ENCODE results near the gene MED12.

The MED12 gene

DNA sequence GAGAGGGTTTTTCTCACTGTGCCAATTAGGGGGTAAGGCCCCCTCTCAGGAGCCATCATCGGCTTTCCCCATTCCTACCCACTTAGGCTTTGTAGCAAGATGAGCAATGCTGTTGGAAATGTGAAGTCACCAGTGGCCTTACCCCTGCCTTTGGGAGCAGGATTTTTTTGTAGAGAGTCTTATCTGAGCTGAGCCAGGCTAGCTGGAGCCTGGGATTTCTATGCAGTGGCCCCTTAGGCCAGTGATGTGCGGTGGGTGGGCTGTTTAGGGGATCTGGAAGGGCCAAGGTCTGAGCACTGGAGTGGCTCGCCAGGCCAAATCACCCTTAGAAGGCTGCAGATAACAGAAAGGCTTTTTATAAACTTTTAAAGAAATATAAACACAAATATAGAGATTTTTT lies 16.1 kb upstream of the MED12 start:
- Histone ChIP-seq H3K4me1 (ENCODE audit: low read length) (peaks cover 15% of the 10 kb centered on the region), H3K4me2 (ENCODE audit: low read length) (no peak overlapping the region), H4K20me1 (ENCODE audit: insufficient read depth, low read length) (no peaks in the 10 kb centered on the region), H3K27me3 (ENCODE audit: low read depth, low read length) (no peaks in the 10 kb centered on the region), H3K9ac (ENCODE audit: low read length) (no peak overlapping the region), H3K9me3 (ENCODE audit: insufficient read depth, low read length) (no peaks in the 10 kb centered on the region), H3K27ac (ENCODE audit: low read length) (no peak overlapping the region), H3K36me3 (replicated peaks; ENCODE audit: low read depth, low read length) (peaks cover 1% of the 10 kb centered on the region), H2AFZ (ENCODE audit: low read depth, low read length) (no peak overlapping the region), H3K4me3 (ENCODE audit: low read length) (no peak overlapping the region), H3K79me2 (ENCODE audit: low read length) (no peaks in the 10 kb centered on the region)
- TF ChIP-seq, protein P1, sequence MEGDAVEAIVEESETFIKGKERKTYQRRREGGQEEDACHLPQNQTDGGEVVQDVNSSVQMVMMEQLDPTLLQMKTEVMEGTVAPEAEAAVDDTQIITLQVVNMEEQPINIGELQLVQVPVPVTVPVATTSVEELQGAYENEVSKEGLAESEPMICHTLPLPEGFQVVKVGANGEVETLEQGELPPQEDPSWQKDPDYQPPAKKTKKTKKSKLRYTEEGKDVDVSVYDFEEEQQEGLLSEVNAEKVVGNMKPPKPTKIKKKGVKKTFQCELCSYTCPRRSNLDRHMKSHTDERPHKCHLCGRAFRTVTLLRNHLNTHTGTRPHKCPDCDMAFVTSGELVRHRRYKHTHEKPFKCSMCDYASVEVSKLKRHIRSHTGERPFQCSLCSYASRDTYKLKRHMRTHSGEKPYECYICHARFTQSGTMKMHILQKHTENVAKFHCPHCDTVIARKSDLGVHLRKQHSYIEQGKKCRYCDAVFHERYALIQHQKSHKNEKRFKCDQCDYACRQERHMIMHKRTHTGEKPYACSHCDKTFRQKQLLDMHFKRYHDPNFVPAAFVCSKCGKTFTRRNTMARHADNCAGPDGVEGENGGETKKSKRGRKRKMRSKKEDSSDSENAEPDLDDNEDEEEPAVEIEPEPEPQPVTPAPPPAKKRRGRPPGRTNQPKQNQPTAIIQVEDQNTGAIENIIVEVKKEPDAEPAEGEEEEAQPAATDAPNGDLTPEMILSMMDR (IDR thresholded peaks at IDR 0.05; ENCODE audit: low read depth, low read length) = no peak
- TF ChIP-seq EZH2phosphoT487 (IDR thresholded peaks at IDR 0.05; ENCODE audit: low read depth) = no peak

DNA sequence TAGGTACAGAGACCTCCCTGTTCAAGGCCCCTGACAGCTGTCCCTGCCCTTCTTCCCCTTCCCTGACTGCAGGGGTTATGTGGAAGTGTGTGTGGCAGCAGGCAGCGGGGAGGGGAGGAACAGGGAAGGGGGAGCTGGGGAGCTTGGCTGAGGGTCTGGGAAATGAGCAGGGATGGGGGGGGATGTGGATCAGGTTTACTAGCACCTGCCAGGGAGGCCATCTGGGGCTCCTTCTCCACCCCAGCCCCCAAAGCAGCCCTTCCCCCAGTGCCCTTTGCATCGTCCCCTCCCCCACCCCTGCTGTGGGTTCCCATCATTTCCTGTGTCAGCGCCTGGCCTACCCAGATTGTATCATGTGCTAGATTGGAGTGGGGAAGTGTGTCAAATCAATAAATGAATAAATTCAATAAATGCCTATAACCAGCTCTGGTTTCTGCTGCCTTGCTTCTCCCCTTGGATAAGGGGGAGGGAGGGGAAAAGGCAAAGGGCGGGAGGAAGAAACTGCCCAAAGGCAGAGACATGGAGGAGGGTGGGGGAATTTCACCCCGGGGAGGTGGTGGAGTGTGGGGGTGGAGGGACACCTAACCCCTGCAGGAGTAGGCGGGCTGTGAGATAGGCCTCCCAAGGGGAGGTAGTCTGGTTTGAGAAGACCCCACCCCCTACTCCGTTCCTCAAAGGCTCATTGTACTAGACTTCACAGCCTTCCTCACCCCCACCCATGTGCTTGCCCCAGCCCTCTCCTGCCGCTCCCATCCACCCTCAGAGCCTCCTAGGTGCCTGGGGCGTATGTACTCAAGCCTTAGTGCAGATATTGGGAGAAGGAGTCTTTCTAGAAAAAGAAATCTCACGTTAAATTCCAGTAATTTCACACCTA lies 15.0 kb upstream of the MED12 start:
- Histone ChIP-seq H3K27me3 (ENCODE audit: low read depth, low read length) (no peaks in the 10 kb centered on the region), H3K4me1 (ENCODE audit: low read length) (peaks cover 15% of the 10 kb centered on the region), H3K4me2 (ENCODE audit: low read length) (0 out of 2 replicates have a peak overlapping the region, but pooled peaks have one; percentile 7), H3K9ac (ENCODE audit: low read length) (no peak overlapping the region), H3K36me3 (replicated peaks; ENCODE audit: low read depth, low read length) (peaks cover 10% of the 10 kb centered on the region), H3K4me3 (ENCODE audit: low read length) (no peak overlapping the region), H4K20me1 (ENCODE audit: insufficient read depth, low read length) (no peaks in the 10 kb centered on the region), H3K79me2 (ENCODE audit: low read length) (no peaks in the 10 kb centered on the region), H3K27ac (ENCODE audit: low read length) (no peak overlapping the region), H2AFZ (ENCODE audit: low read depth, low read length) (no peak overlapping the region), H3K9me3 (ENCODE audit: insufficient read depth, low read length) (no peaks in the 10 kb centered on the region)
- TF ChIP-seq, protein P1 (IDR thresholded peaks at IDR 0.05; ENCODE audit: low read depth, low read length) = no peak
- TF ChIP-seq EZH2phosphoT487 (IDR thresholded peaks at IDR 0.05; ENCODE audit: low read depth) = no peak

DNA sequence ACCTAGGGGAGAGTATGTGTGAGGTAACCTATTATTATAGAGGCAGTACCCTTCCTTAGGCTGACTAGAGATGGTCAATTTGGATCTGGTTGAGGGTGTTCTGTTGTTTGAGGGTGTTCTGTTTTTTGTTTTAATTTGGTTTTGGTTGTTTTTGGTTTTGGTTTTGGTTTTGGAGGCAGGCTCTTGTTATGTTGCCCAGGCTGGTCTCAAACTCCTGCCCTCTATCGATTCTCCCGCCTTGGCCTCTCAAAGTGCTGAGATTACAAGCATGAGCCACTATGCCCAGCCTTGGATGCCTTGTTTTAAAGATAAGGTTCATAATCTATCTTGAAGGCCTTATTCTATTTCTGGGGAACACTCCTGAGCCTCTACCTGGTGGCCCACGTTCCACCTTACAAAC lies 12.8 kb upstream of the MED12 start:
- no peaks in the 10 kb centered on the region for H3K9me3 ChIP-seq (ENCODE audit: insufficient read depth, low read length)
- TF ChIP-seq, protein P1 (IDR thresholded peaks at IDR 0.05; ENCODE audit: low read depth, low read length) = no peak
- no peak for TF ChIP-seq EZH2phosphoT487 (IDR thresholded peaks at IDR 0.05; ENCODE audit: low read depth)
- peaks cover 16% of the 10 kb centered on the region for H3K4me1 ChIP-seq (ENCODE audit: low read length)
- no peak overlapping the region for H3K27ac ChIP-seq (ENCODE audit: low read length)
- no peak overlapping the region for H3K9ac ChIP-seq (ENCODE audit: low read length)
- no peaks in the 10 kb centered on the region for H3K27me3 ChIP-seq (ENCODE audit: low read depth, low read length)
- no peak overlapping the region for H2AFZ ChIP-seq (ENCODE audit: low read depth, low read length)
- H3K36me3 ChIP-seq (replicated peaks; ENCODE audit: low read depth, low read length) = peaks cover 24% of the 10 kb centered on the region
- no peak overlapping the region for H3K4me2 ChIP-seq (ENCODE audit: low read length)
- H3K79me2 ChIP-seq (ENCODE audit: low read length) = peaks cover 8% of the 10 kb centered on the region
- H4K20me1 ChIP-seq (ENCODE audit: insufficient read depth, low read length) = no peaks in the 10 kb centered on the region
- no peak overlapping the region for H3K4me3 ChIP-seq (ENCODE audit: low read length)

DNA sequence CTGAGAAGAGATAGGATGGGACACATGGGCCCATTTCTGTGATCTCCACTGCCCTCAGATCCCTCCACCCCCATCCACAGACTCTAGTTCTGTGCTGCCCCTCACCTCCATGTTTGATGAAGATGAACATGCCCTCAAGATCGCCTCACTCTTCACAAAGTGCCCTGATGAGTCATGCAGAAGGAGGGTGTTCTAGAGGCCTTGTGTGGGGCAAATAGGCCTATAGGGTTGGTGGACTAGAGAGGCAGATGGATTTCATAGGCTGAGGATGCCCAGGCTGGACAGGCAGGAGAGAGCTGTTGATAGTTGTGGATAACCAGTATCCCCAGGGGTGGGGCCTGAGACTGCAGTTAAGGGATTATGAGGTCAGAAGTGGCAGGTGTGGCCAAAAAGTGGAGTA lies 12.0 kb upstream of the MED12 start, which contains the start of gene CXorf65:
Gene CXorf65, minus strand, starts transcription at position 314 of the 400 bp plus-strand sequence. Its CDS starts 184 bp downstream, at position 130.
- Histone ChIP-seq H2AFZ (ENCODE audit: low read depth, low read length) (no peak within 1 kb of the TSS), H3K9ac (ENCODE audit: low read length) (no peak within 1 kb of the TSS), H3K27ac (ENCODE audit: low read length) (no peak within 1 kb of the TSS), H4K20me1 (ENCODE audit: insufficient read depth, low read length) (no peaks in the 10 kb centered on the region), H3K36me3 (replicated peaks; ENCODE audit: low read depth, low read length) (peaks cover 24% of the 10 kb centered on the region), H3K27me3 (ENCODE audit: low read depth, low read length) (no peaks in the 10 kb centered on the region), H3K4me3 (ENCODE audit: low read length) (no peak within 1 kb of the TSS), H3K79me2 (ENCODE audit: low read length) (peaks cover 16% of the 10 kb centered on the region), H3K9me3 (ENCODE audit: insufficient read depth, low read length) (no peaks in the 10 kb centered on the region), H3K4me2 (ENCODE audit: low read length) (no peak within 1 kb of the TSS), H3K4me1 (ENCODE audit: low read length) (peaks cover 19% of the 10 kb centered on the region)
- TF ChIP-seq EZH2phosphoT487 (IDR thresholded peaks at IDR 0.05; ENCODE audit: low read depth) = no peak
- TF ChIP-seq, protein P1 (IDR thresholded peaks at IDR 0.05; ENCODE audit: low read depth, low read length) = no peak

Measured in OCI-LY3 (cell line).